ENCODE data around the gene JAML. TPM values are rescaled to one million over a fixed set of nuclear protein-coding genes. Genes with fewer than 3 reads are reported as not detected.

The JAML gene
- total RNA-seq, 1 donor, result not detected

DNA sequence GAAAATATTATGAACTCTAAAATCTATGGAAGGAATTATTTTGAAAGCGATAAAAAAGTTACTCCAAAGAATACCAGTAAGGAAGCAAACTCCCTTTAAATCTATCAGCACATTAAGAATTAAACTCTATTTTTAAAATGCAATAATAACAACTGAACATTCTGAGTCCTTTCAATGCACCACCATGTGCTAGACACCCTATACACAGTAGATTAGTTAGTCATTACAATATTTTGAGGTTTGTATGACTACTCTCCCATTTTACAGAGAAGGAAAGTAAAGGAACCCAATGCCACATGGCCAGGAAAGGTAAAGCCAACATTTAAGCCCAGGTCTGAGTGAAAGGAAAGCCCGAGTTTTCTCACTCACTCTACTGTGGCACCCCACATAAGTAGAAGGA, 17.7 kb downstream of the JAML start:
- Histone ChIP-seq H3K4me3 (ENCODE audit: insufficient read depth, low read length) (no peak overlapping the region), H3K9me3 (ENCODE audit: low read depth, low read length) (no peaks in the 10 kb centered on the region), H3K27ac (ENCODE audit: low read depth, low read length) (no peak overlapping the region), H3K4me1 (ENCODE audit: insufficient read depth, low read length) (no peaks in the 10 kb centered on the region), H4K20me1 (ENCODE audit: insufficient read depth, low read length) (no peaks in the 10 kb centered on the region), H3K36me3 (ENCODE audit: insufficient read depth, low read length) (no peaks in the 10 kb centered on the region), H3K79me2 (ENCODE audit: insufficient read depth, low read length) (no peaks in the 10 kb centered on the region), H3K27me3 (ENCODE audit: insufficient read depth, low read length) (peaks cover 17% of the 10 kb centered on the region), H3K4me2 (ENCODE audit: insufficient read depth, low read length) (no peak overlapping the region), H2AFZ (ENCODE audit: low read length) (no peak overlapping the region)
- TF ChIP-seq, protein P1, sequence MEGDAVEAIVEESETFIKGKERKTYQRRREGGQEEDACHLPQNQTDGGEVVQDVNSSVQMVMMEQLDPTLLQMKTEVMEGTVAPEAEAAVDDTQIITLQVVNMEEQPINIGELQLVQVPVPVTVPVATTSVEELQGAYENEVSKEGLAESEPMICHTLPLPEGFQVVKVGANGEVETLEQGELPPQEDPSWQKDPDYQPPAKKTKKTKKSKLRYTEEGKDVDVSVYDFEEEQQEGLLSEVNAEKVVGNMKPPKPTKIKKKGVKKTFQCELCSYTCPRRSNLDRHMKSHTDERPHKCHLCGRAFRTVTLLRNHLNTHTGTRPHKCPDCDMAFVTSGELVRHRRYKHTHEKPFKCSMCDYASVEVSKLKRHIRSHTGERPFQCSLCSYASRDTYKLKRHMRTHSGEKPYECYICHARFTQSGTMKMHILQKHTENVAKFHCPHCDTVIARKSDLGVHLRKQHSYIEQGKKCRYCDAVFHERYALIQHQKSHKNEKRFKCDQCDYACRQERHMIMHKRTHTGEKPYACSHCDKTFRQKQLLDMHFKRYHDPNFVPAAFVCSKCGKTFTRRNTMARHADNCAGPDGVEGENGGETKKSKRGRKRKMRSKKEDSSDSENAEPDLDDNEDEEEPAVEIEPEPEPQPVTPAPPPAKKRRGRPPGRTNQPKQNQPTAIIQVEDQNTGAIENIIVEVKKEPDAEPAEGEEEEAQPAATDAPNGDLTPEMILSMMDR (IDR thresholded peaks at IDR 0.05; ENCODE audit: extremely low read depth, low read depth, low read length), result no peak
- DNase-seq (ENCODE audit: insufficient read length, low spot score, missing footprints), result no peak

DNA sequence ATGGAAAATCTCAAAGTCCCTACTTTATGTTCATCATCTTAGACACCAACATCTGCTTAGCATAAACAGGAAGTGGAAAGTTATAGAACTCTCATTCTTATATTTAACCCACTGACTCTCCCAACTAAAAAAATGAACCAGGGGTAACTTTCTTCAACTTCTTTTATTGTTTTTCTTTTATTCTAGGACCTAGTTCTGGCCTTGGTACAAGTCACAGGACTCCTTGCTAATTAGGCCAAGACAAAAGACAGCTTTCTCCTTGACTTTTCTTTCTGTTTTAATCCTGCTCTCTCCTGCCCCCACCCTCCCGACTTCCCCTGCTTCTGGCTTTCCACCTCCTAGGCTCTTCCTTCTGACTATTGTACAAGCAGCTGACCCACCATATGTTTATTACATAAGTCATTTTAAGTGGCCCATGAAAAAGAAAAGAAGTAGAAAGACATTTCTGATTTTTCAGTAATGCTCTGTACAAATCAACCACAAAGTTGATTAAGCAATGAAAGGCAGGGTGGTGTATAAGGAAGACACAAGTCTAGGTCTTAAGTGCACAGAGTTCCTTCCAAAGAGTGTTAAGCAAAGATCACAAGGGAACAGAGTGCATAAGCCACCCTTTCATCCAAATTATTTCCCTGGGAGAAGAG, 18.3 kb downstream of the JAML start:
- Histone ChIP-seq H3K79me2 (ENCODE audit: insufficient read depth, low read length) (no peaks in the 10 kb centered on the region), H3K27ac (ENCODE audit: low read depth, low read length) (no peak overlapping the region), H4K20me1 (ENCODE audit: insufficient read depth, low read length) (no peaks in the 10 kb centered on the region), H3K27me3 (ENCODE audit: insufficient read depth, low read length) (peaks cover 19% of the 10 kb centered on the region), H3K9me3 (ENCODE audit: low read depth, low read length) (no peaks in the 10 kb centered on the region), H3K4me3 (ENCODE audit: insufficient read depth, low read length) (no peak overlapping the region), H2AFZ (ENCODE audit: low read length) (no peak overlapping the region), H3K4me2 (ENCODE audit: insufficient read depth, low read length) (no peak overlapping the region), H3K4me1 (ENCODE audit: insufficient read depth, low read length) (no peaks in the 10 kb centered on the region), H3K36me3 (ENCODE audit: insufficient read depth, low read length) (no peaks in the 10 kb centered on the region)
- TF ChIP-seq, protein P1 (IDR thresholded peaks at IDR 0.05; ENCODE audit: extremely low read depth, low read depth, low read length), result no peak
- no peak for DNase-seq (ENCODE audit: insufficient read length, low spot score, missing footprints)

DNA sequence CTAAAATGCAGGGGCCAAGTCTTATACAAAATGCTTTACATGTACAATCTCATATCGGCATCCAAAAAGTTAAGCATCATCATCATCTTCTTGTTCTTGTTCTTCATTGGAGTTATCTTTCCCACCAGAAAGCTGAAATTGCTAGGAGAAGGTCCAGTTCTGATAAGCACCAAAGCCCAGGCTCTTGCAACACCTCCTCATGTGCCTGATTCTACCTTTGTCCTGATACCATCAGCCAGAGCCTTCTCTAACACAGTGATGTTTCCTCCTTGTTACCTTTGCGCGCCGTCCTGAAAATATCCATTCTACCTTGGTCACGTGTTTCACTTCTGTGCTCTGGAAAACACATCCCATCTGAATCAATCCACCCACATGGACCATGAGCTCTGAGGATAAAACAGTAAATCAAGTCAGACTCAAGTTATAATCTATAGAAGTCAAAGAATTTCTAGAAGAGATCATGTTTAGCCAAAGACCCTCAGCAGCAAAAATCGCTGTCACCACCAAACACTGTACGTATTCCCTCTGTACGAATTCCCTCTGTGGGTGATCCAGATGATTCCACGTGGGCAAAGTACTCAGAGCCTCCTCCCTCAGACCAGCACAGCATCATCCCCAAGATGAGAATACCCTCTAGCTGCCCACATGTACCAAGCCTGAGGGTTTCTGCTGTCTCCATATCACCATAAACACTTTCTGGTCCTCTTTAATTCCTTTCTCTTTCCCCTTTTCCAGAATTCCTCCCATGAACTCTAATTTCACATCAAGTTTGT, 19.0 kb downstream of the JAML start:
- Histone ChIP-seq H3K4me2 (ENCODE audit: insufficient read depth, low read length) (no peak overlapping the region), H2AFZ (ENCODE audit: low read length) (no peak overlapping the region), H4K20me1 (ENCODE audit: insufficient read depth, low read length) (no peaks in the 10 kb centered on the region), H3K27ac (ENCODE audit: low read depth, low read length) (no peak overlapping the region), H3K79me2 (ENCODE audit: insufficient read depth, low read length) (no peaks in the 10 kb centered on the region), H3K4me1 (ENCODE audit: insufficient read depth, low read length) (no peaks in the 10 kb centered on the region), H3K36me3 (ENCODE audit: insufficient read depth, low read length) (no peaks in the 10 kb centered on the region), H3K4me3 (ENCODE audit: insufficient read depth, low read length) (no peak overlapping the region), H3K9me3 (ENCODE audit: low read depth, low read length) (no peaks in the 10 kb centered on the region), H3K27me3 (ENCODE audit: insufficient read depth, low read length) (peaks cover 18% of the 10 kb centered on the region)
- TF ChIP-seq, protein P1 (IDR thresholded peaks at IDR 0.05; ENCODE audit: extremely low read depth, low read depth, low read length), result no peak
- no peak for DNase-seq (ENCODE audit: insufficient read length, low spot score, missing footprints)

All from osteoblast (primary cell).